ENCODE data around the gene VAMP2.

GRCh38 chr17:8138672-8139371, 23.9 kb downstream of the VAMP2 start:
- TF ChIP-seq EZH2phosphoT487 (IDR thresholded peaks at IDR 0.05; ENCODE audit: borderline replicate concordance, low read length) (no peak), EZH2 (IDR thresholded peaks at IDR 0.05; ENCODE audit: low read length, unreplicated experiment) (no peak)
- TF ChIP-seq, protein P1, sequence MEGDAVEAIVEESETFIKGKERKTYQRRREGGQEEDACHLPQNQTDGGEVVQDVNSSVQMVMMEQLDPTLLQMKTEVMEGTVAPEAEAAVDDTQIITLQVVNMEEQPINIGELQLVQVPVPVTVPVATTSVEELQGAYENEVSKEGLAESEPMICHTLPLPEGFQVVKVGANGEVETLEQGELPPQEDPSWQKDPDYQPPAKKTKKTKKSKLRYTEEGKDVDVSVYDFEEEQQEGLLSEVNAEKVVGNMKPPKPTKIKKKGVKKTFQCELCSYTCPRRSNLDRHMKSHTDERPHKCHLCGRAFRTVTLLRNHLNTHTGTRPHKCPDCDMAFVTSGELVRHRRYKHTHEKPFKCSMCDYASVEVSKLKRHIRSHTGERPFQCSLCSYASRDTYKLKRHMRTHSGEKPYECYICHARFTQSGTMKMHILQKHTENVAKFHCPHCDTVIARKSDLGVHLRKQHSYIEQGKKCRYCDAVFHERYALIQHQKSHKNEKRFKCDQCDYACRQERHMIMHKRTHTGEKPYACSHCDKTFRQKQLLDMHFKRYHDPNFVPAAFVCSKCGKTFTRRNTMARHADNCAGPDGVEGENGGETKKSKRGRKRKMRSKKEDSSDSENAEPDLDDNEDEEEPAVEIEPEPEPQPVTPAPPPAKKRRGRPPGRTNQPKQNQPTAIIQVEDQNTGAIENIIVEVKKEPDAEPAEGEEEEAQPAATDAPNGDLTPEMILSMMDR (conservative IDR thresholded peaks at IDR 0.05; ENCODE audit: low read depth, low read length), result peak; percentile 76

All from PC-3 (cell line).